Epithelial cell of esophagus (primary cell): ENCODE data around the gene SPTY2D1.
A peak's percentile ranks its signal among the peaks of the same experiment; 100 is the strongest.
"Not testable (repeated sequence)": the region's sequence is repeated elsewhere in the genome, so short reads cannot be mapped to it uniquely, and the experiment has no call there.

Experiments used
- DNase-seq: peaks from one replicate; pipeline ENCODE4 v3.0.0; 2010; ENCODE audit warnings: low read depth
- H3K4me3 ChIP-seq: 2 replicates; pipeline ENCODE4 v1.5.1; 2011; ENCODE audit warnings: mild to moderate bottlenecking, low read length, control low read depth
- CTCF ChIP-seq: IDR thresholded peaks from 2 replicates; pipeline ENCODE4 v1.5.1; 2011; ENCODE audit warnings: low read depth, mild to moderate bottlenecking, low read length, control low read depth, inconsistent platforms; ENCODE audit not compliant: insufficient read depth; ENCODE audit errors: missing control alignments

The SPTY2D1 gene

GRCh38 chr11:18669711-18670110, 35.6 kb upstream of the SPTY2D1 start:
- no peak for TF ChIP-seq CTCF
- DNase-seq: no peak
- no peak overlapping the region for H3K4me3 ChIP-seq

GRCh38 chr11:18669219-18669596, 35.1 kb upstream of the SPTY2D1 start:
- DNase-seq: peak; percentile 72
- H3K4me3 ChIP-seq: no peak overlapping the region
- TF ChIP-seq CTCF: no peak

- H3K4me3 ChIP-seq: no peak overlapping the region
- TF ChIP-seq CTCF: no peak
- DNase-seq: peak; percentile 29
These were observed 34.0 kb upstream of the SPTY2D1 start for GRCh38 chr11:18668131-18668530.

GRCh38 chr11:18665353-18665872, 31.3 kb upstream of the SPTY2D1 start:
- H3K4me3 ChIP-seq, DNase-seq: not testable (repeated sequence)

GRCh38 chr11:18657673-18658072, 23.5 kb upstream of the SPTY2D1 start:
- DNase-seq: no peak
- no peak overlapping the region for H3K4me3 ChIP-seq
- no peak for TF ChIP-seq CTCF

GRCh38 chr11:18650859-18651557, 16.9 kb upstream of the SPTY2D1 start:
- no peak overlapping the region for H3K4me3 ChIP-seq
- TF ChIP-seq CTCF: peak; percentile 68
- peak; percentile 68 for DNase-seq

- no peak overlapping the region for H3K4me3 ChIP-seq
- TF ChIP-seq CTCF: no peak
- DNase-seq: no peak
These were observed 16.2 kb upstream of the SPTY2D1 start for GRCh38 chr11:18650353-18650752.

GRCh38 chr11:18643034-18643433, 8.9 kb upstream of the SPTY2D1 start:
- DNase-seq, H3K4me3 ChIP-seq: not testable (repeated sequence)
